ENCODE results near the gene CREB3L2. TPM values are rescaled to one million over a fixed set of nuclear protein-coding genes. Genes with fewer than 3 reads are reported as not detected.

The CREB3L2 gene
- total RNA-seq, 1 experiment from 2014 or later, result 49.8 TPM

GRCh38 chr7:137867289-137867688 lies 134.6 kb downstream of the CREB3L2 start:
- TF ChIP-seq EZH2 (IDR thresholded peaks at IDR 0.05) (no peak), POLR2AphosphoS5 (IDR thresholded peaks at IDR 0.05; ENCODE audit: low read depth, low read length) (no peak), ZFX (IDR thresholded peaks at IDR 0.05) (no peak), ZBTB33 (IDR thresholded peaks at IDR 0.05; ENCODE audit: extremely low read depth, insufficient replicate concordance, low read length) (no peak), CEBPB (IDR thresholded peaks at IDR 0.05; ENCODE audit: low read depth) (no peak), RAD21 (IDR thresholded peaks at IDR 0.05; ENCODE audit: low read depth) (no peak; the same call in 1 of the 2 replicates), REST (IDR thresholded peaks at IDR 0.05; ENCODE audit: low read depth) (no peak), SIN3A (IDR thresholded peaks at IDR 0.05; ENCODE audit: low read depth) (no peak), CBX3 (IDR thresholded peaks at IDR 0.05; ENCODE audit: low read depth) (no peak), SP1 (IDR thresholded peaks at IDR 0.05; ENCODE audit: low read depth) (no peak), YY1 (IDR thresholded peaks at IDR 0.05; ENCODE audit: extremely low read depth, insufficient replicate concordance, low read depth, low read length) (no peak), JUND (IDR thresholded peaks at IDR 0.05) (no peak)
- BruUV-seq (replicated peaks), result no TSS peak
- no peaks in the 10 kb centered on the region for H3K36me3 ChIP-seq (ENCODE audit: control insufficient read depth in 1 of 2, insufficient read depth in 2 of 2, low read length in 2 of 2)
- H3K4me1 ChIP-seq (ENCODE audit: control insufficient read depth in 1 of 2, insufficient read depth in 2 of 2, low read length in 2 of 2), result no peaks in the 10 kb centered on the region
- H3K4me2 ChIP-seq (ENCODE audit: low read length), result no peak overlapping the region
- POLR2A ChIA-PET, result no interaction called here
- CTCF ChIA-PET, result no interaction called here
- no peaks in the 10 kb centered on the region for H3K27me3 ChIP-seq (ENCODE audit: insufficient read depth, low read length)
- H3K4me3 ChIP-seq (replicated peaks in 1 of 2; ENCODE audit: low read depth in 1 of 2, low read length in 2 of 2), result no peak overlapping the region
- H3K9me3 ChIP-seq (ENCODE audit: control insufficient read depth in 1 of 2, insufficient read depth in 1 of 2, low read depth in 1 of 2, low read length in 2 of 2), result peaks cover 4 to 8% of the 10 kb centered on the region in 2 experiments; a peak in 1 of 4 replicates
- no peak overlapping the region for H2AFZ ChIP-seq (ENCODE audit: low read depth, low read length, poor library complexity, severe bottlenecking)
- RAD21 ChIA-PET (ENCODE audit: low non-redundant PET in 1 of 2, low total read pairs in 2 of 2, uncharacterized antibody in 2 of 2, unreplicated experiment in 2 of 2), result no interaction called here
- no peaks in the 10 kb centered on the region for H3K79me2 ChIP-seq (ENCODE audit: insufficient read depth, low read length)
- DNase-seq (ENCODE audit: low read depth, low spot score) (no peak), ATAC-seq (no peak)
- H3K9ac ChIP-seq (ENCODE audit: low read length), result no peak overlapping the region
- H3K9me2 ChIP-seq (ENCODE audit: insufficient read depth), result no peaks in the 10 kb centered on the region
- no peaks in the 10 kb centered on the region for H4K20me1 ChIP-seq (ENCODE audit: insufficient read depth)
- intact Hi-C loops (cut with micrococcal nuclease), result no loop called here
- H3K27ac ChIP-seq (ENCODE audit: low read depth, low read length), result no peak overlapping the region

Data from HCT116 (cell line).